Endothelial cell of umbilical vein (primary cell): ENCODE data around the gene SPAG8. TPM values are rescaled to one million over a fixed set of nuclear protein-coding genes. Genes with fewer than 3 reads are reported as not detected.

Experiments
- BruUV-seq: library from RNA; stranded (reverse); fragments of 400-500 nt; replicated peaks from 2 replicates; lab custom pipeline; 2021; lab: Mats Ljungman, UMichigan
- CTCF ChIA-PET: fragments of 300-600, 350-600 bp; sonication (Branson Sonifier 250); formaldehyde crosslinking; loops from one replicate; lab custom pipeline; 2021; ENCODE audit warnings: antibody characterized with exemption, inconsistent platforms; lab: Charles Lee
- POLR2A ChIA-PET: fragments of 300-600, 350-600 bp; sonication (Branson Sonifier 250); formaldehyde crosslinking; loops from one replicate; lab custom pipeline; 2021; ENCODE audit warnings: antibody characterized with exemption, inconsistent platforms; lab: Charles Lee
- DNase-seq: peaks from one replicate; pipeline ENCODE4 v3.0.0-alpha.2; 2011; ENCODE audit warnings: low read depth, low spot score
- FAIRE-seq: peaks from 2 replicates; lab custom pipeline; 2011; peaks lifted over from hg19 to GRCh38; lab: Jason Lieb, UNC
- H2AFZ ChIP-seq: 2 replicates; pipeline ENCODE4 v1.6.0; 2012; ENCODE audit warnings: low read depth, low read length, control low read depth, inconsistent platforms
- H3K27ac ChIP-seq: 2 replicates; pipeline ENCODE4 v1.5.1; 2011; ENCODE audit warnings: low read depth, mild to moderate bottlenecking, control low read depth, low read length, moderate library complexity; ENCODE audit not compliant: insufficient read depth
- H3K27me3 ChIP-seq, 2 experiments: 2 replicates each; pipeline versions ENCODE4 v1.6.0 to v1.6.1; 2011; ENCODE audit warnings: low read length in 2 of 2, mixed read lengths in 1 of 2; ENCODE audit not compliant: control insufficient read depth in 2 of 2, insufficient read depth in 2 of 2
- H3K36me3 ChIP-seq, 2 experiments: 2 replicates in 1 of 2; 3 replicates in 1 of 2; pipeline ENCODE4 v1.5.1; 2011; ENCODE audit warnings: low read length in 2 of 2, mild to moderate bottlenecking in 1 of 2, moderate library complexity in 1 of 2; ENCODE audit not compliant: control insufficient read depth in 2 of 2, insufficient read depth in 2 of 2; ENCODE audit errors: extremely low read depth in 1 of 2
- H3K4me1 ChIP-seq: 3 replicates; pipeline ENCODE4 v1.5.1; 2011; ENCODE audit warnings: mild to moderate bottlenecking, low read length; ENCODE audit not compliant: control insufficient read depth, insufficient read depth; ENCODE audit errors: extremely low read depth
- H3K4me2 ChIP-seq: 2 replicates; pipeline ENCODE4 v1.6.1; 2011; ENCODE audit warnings: low read length, control low read depth, mixed read lengths; ENCODE audit not compliant: insufficient read depth
- H3K4me3 ChIP-seq, 3 experiments: fragments of 200-600 bp in 1 of 3; sonication (generic), shearing (Covaris generic) in 1 of 3; replicated peaks in 1 of 3; 2 replicates each; pipeline ENCODE4 v1.5.1; 2011 to 2016; ENCODE audit warnings: control low read depth in 3 of 3, low read length in 3 of 3, mild to moderate bottlenecking in 2 of 3, inconsistent platforms in 1 of 3, low read depth in 1 of 3, moderate library complexity in 1 of 3; ENCODE audit not compliant: insufficient read depth in 1 of 3
- H3K79me2 ChIP-seq: 2 replicates; pipeline ENCODE4 v1.6.0; 2012; ENCODE audit warnings: low read length, inconsistent platforms; ENCODE audit not compliant: control insufficient read depth, insufficient read depth
- H3K9ac ChIP-seq: replicated peaks from 2 replicates; pipeline ENCODE3; 2011; ENCODE audit warnings: low read length, control low read depth; ENCODE audit not compliant: insufficient read depth; ENCODE audit errors: extremely low read depth
- H3K9me1 ChIP-seq: replicated peaks from 3 replicates; pipeline ENCODE4 v1.6.0; 2011; ENCODE audit warnings: mild to moderate bottlenecking, low read length; ENCODE audit not compliant: control insufficient read depth, insufficient read depth; ENCODE audit errors: extremely low read depth
- H3K9me3 ChIP-seq: replicated peaks from 2 replicates; pipeline ENCODE4 v1.5.1; 2012; ENCODE audit warnings: low read length, inconsistent platforms; ENCODE audit not compliant: control insufficient read depth, insufficient read depth
- H4K20me1 ChIP-seq: replicated peaks from 2 replicates; pipeline ENCODE3; 2011; ENCODE audit warnings: mild to moderate bottlenecking, low read length; ENCODE audit not compliant: control insufficient read depth, insufficient read depth; ENCODE audit errors: extremely low read depth
- CTCF ChIP-seq, 2 donors: IDR thresholded peaks; 1 replicate in 1 of 2; 2 replicates in 1 of 2; pipeline ENCODE4 v1.5.1; 2011; ENCODE audit warnings: low read length in 2 of 2, mild to moderate bottlenecking in 2 of 2, moderate library complexity in 2 of 2, control low read depth in 1 of 2, inconsistent platforms in 1 of 2, low read depth in 1 of 2; ENCODE audit not compliant: insufficient read depth in 1 of 2; ENCODE audit errors: extremely low read depth in 1 of 2
- EZH2 ChIP-seq: IDR thresholded peaks from 2 replicates; pipeline ENCODE4 v1.6.1; 2012; ENCODE audit warnings: borderline replicate concordance, low read depth, mild to moderate bottlenecking, moderate library complexity, low read length, inconsistent platforms; ENCODE audit not compliant: severe bottlenecking
- FOS ChIP-seq: IDR thresholded peaks from 2 replicates; pipeline ENCODE4 v1.6.1; 2011; ENCODE audit warnings: mild to moderate bottlenecking, low read length, moderate library complexity, borderline replicate concordance; ENCODE audit not compliant: insufficient read depth
- GATA2 ChIP-seq: IDR thresholded peaks from 2 replicates; pipeline ENCODE4 v1.7.0; 2011; ENCODE audit warnings: low read depth, mild to moderate bottlenecking, moderate library complexity, mixed read lengths, low read length; ENCODE audit not compliant: insufficient read length, insufficient read depth
- JUN ChIP-seq: IDR thresholded peaks from 2 replicates; pipeline ENCODE4 v1.6.1; 2011; ENCODE audit warnings: borderline replicate concordance, low read depth; ENCODE audit not compliant: insufficient read length, insufficient read depth
- MAX ChIP-seq: IDR thresholded peaks from 2 replicates; pipeline ENCODE4 v1.6.1; 2011; ENCODE audit not compliant: insufficient read depth, insufficient read length
- MYC ChIP-seq: IDR thresholded peaks from one replicate; pipeline ENCODE4 v1.6.1; 2011; ENCODE audit warnings: mild to moderate bottlenecking, low read depth, low read length
- POLR2A ChIP-seq: IDR thresholded peaks from 2 replicates; pipeline ENCODE4 v1.6.1; 2012; ENCODE audit warnings: low read depth, mild to moderate bottlenecking, control low read depth, low read length
- POLR2AphosphoS5 ChIP-seq: IDR thresholded peaks from 2 replicates; pipeline ENCODE4 v1.6.1; 2012; ENCODE audit warnings: low read depth, mild to moderate bottlenecking, control low read depth, low read length, moderate library complexity; ENCODE audit not compliant: insufficient read depth
- dilution Hi-C: fragments of 300-500 bp; cut with MboI; formaldehyde crosslinking; loops from one replicate; pipeline ENCODE4 v1.15.0; 2019; ENCODE audit warnings: low sequenced_read_pairs; ENCODE audit not compliant: extremely low pct_ligation_motif_present
- intact Hi-C: fragments of 100-400 bp; cut with micrococcal nuclease; formaldehyde crosslinking; loops from one replicate; pipeline ENCODE4 v1.10.0; 2022
- polyA plus RNA-seq, 4 experiments: library from polyadenylated mRNA; depleted of rRNA in 3 of 4; stranded (reverse) in 3 of 4; unstranded in 1 of 4; fragments of >200 nt; gene quantifications; 2 replicates each; pipeline versions ENCODE4 v1.2.1 to v1.2.3, GENCODE V29; 2011 to 2012; ENCODE audit warnings: missing spikeins in 1 of 4
- total RNA-seq: library from RNA; stranded (reverse); gene quantifications from 2 replicates; pipeline ENCODE4 v1.2.3, GENCODE V29; 2021

Gene SPAG8
- total and polyA plus RNA-seq, 2 donors (not counting 3 experiments of a cell fraction or from before 2014, with no cell fraction given), result 0.21 to 0.69 TPM

GRCh38 chr9:35814841-35815543, 2.9 kb upstream of the SPAG8 start, which contains the start of gene HINT2:
TSS of gene HINT2 (minus strand) at chr9:35815042. CDS start at chr9:35814979, 63 bp downstream.
- Histone ChIP-seq H3K9me3 (no peaks in the 10 kb centered on the region), H3K4me1 (peaks cover 21% of the 10 kb centered on the region), H3K36me3 (no peaks in the 10 kb centered on the region), H3K4me2 (peak within 1 kb of the TSS; percentile 92), H3K4me3 (peak within 1 kb of the TSS; percentile 83 to 89 (median 85)), H2AFZ (peak within 1 kb of the TSS; percentile 90), H4K20me1 (no peaks in the 10 kb centered on the region), H3K9ac (peak within 1 kb of the TSS; percentile 66), H3K27ac (peak within 1 kb of the TSS; percentile 44), H3K9me1 (no peaks in the 10 kb centered on the region), H3K79me2 (no peaks in the 10 kb centered on the region), H3K27me3 (no peaks in the 10 kb centered on the region)
- POLR2A ChIA-PET, result interaction anchor here (1.0 kb wide), 1 partner anchor 83 kb away, joined by 7 read pairs; the partner anchor contains the start of genes CREB3 and TLN1
- DNase-seq (peak; percentile 99), FAIRE-seq (peak; percentile 99)
- TF ChIP-seq MYC (no peak), POLR2A (peak; percentile 93), POLR2AphosphoS5 (peak; percentile 90), JUN (no peak), CTCF (IDR thresholded peaks at IDR 0.05; ENCODE audit: extremely low read depth in 1 of 2, insufficient read depth in 1 of 2, low read depth in 1 of 2, low read length in 2 of 2) (no peak), MAX (no peak), EZH2 (peak; percentile 71), FOS (no peak), GATA2 (no peak)
- no TSS peak for BruUV-seq
- CTCF ChIA-PET, result interaction anchor here (0.5 to 5.8 kb wide), 15 partner anchors 8 to 97 kb away, joined by 3 to 130 read pairs (median 5); partner anchors contain the start of genes CREB3, NPR2, TLN1 and TMEM8B
- dilution Hi-C loops (no loop called here), intact Hi-C loops (loop anchor here (1.0 kb wide), 4 partner anchors 11 to 83 kb away; partner anchors contain the start of genes CREB3 and TLN1)
